Measurements from ENCODE around the gene SNTA1.
"Not testable (repeated sequence)": the region's sequence is repeated elsewhere in the genome, so short reads cannot be mapped to it uniquely, and the experiment has no call there.

The SNTA1 gene

DNA sequence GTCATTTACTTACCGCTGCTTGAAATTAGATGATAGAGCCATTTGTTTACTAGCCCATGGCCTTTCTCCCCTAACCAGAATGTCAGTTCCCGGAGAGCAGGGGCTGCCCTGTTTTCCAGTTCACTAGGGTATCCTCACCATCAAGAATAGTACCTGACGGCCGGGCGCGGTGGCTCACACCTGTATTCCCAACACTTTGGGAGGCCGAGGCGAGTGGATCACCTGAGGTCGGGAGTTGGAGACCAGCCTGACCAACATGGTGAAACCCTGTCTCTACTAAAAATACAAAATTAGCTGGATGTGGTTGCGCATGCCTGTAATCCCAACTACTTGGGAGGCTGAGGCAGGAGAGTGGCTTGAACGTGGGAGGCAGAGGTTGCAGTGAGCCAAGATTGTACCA, 19.7 kb downstream of the SNTA1 start:
- not testable (repeated sequence) for DNase-seq

DNA sequence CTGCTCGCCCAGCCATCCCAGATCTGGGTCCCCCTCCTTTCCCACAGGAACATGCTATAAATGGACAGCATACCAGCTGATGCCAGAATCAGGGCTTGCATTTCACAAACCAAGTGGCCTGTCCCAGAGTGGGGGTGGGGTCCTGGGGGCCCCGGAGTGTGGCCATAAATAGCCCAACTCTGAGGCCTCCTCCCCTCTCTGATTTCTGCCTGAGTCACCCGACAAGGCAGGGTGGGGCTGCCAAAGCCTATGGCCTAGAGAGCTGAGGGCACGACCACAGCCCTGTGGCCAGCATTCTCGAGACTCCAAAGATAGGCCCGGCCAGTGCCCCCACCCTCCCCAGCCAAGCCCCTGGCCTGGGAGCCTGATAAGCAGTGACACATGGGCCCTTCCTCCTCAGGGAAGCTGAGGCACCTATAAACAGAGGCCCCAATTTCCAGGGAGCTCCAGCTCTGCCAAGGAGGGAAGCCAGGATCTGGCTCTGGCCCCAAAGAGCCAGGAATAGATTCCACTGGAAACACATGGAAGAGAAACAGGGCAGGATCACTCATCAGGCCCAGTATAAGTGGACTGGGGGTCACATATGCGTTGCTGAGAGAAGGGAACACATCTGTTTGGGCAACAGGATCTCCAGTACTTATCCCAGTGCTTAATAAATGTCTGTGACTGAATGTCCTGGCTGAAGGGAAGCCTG, 20.3 kb downstream of the SNTA1 start:
- DNase-seq: peak; percentile 80

DNA sequence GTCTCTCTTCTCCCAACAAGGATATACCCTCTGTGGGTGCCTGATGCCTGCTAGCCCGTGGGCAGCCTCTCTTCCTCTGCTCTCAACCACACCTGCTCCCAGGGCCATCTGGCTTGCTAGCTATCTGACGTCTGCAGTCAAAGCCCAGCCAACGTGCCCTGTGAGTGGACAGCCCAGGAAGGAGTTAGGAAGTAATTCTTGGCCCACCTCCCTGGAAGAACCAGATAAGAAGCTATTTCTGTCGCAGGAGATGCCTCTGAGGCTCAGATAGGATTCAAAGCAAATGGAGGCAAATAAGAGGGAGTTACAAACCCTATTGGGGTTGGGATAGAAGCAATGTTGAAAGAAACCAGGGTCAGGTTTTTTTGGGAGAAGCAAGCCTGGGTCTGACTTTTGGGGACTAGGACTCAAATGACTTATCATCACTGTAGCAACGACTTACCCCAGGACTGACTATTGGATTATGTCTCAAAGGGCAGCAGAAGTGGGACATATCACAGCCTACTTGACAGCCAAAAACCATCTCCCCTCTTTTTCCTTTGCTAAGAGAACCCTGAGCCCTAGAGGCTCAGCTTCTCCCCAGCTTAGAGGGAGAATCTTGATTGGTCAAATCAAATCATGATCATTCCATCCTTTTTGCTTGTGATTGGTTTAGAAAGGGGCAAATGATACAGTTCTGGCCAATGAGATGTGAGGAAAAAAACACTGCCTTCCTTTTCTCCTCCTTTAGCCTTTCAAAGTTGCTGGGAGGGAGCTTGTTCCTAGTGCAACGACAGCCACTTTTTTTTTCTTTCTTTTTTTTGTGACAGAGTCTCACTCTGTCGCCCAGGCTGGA, 24.2 kb downstream of the SNTA1 start:
- no peak for DNase-seq

DNA sequence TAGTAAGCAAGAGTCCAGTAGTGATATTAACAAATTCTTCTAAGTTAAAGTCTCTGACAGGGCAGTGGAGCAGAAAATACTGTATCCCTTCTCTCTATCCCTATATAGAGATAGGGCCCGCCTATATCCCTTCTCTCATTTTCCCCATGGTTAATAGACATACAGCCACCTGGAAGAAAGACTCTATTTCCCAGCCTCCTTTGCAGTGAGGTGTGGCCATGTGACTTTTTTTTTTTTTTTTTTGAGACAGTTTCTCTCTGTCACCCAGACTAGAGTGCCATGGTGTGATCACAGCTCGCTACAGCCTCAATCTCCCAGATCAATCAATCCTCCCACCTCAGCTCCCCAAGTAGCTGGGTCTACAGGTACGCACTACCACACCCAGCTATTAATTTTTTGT, 25.5 kb downstream of the SNTA1 start:
- no peak for DNase-seq

DNA sequence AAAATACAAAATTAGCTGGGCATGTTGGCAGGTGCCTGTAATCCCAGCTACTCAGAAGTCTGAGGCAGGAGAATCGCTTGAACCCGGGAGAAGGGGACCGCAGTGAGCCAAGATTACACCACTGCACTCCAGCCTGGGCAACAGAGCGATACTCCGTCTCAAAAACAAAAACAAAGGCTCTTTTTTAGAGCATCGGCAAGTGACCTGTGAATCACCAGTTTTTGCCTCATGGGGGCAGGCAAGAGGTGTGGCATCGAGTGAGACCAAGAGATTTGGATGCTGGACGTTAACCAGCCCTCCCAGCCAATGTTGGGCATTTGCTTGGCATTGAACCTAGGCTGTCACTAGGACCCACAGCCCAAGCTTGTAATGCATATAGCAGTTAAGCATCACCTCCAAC, 27.6 kb downstream of the SNTA1 start:
- DNase-seq: no peak

DNA sequence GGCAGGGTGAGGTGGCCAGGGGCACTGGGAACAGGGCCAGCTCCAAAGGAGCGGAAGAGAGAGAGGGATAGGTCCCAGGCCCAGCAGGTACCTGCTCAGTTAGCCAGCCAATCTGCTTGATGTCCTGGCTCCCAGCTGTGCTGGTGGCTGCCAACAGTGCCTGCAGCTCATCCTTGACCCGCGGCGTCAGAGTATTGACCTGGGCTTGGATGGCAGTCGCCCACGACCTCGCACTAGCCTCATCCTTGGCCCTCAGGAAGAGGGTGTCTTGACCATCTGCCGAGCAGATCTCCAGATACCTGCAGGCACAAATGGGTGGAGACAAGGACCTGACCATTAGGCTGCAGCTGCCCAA, 31.1 kb downstream of the SNTA1 start:
- DNase-seq: no peak

DNA sequence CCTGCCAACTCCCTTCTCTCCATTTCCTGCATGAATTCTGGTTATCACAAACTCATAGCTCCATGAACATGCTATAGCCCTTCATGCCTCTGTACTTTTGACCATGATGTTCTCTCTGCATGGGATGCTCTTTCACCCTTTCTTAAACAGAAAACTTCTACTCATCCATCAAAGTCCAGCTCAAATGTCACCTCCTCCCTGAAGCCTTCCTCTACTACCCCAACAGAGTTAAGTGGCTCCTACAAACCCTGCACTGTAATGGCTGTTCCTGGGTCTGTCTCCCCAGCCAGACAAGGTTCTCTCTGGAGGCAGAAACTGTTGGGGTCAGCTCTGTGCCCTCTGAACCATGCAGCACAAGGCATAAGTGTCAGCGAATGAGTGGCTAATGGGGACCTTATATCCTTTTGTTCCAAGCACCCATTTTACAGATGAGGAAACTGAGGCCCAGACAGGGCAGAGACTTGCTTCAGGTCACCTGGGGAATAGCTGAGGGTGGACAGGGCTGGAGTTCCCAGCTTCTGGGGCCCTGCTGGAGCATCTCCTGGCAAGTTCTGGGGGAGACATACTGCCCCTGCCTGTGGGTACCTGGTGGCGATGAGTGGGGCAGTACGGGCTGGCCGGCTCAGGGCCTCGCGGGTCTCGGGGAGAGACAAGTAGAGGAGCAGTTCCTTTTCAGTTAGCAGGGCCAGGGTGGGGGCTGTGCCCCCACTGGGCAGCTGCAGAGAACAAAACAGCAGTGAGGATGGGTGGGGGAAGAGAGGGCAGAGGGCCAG, 31.7 kb downstream of the SNTA1 start:
- no peak for DNase-seq

DNA sequence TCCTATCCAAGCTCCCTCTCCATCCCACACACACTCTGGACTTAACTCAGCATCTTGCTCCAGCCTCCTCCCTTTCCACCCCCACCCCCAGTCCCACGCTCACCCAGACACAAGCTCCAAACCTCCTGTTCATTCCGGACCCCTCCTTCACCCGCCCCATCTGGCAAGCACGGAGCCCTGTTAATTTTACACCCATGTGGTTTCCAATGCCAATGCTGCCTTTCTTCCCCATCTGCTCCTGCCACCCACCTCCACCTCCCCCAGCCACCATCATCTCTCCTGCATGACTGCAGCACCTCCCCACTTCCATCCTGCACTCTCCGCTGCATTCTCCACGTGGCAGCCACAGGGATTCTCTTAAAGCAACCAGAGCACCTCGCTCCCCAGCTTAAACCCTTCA, 32.3 kb downstream of the SNTA1 start:
- no peak for DNase-seq

DNA sequence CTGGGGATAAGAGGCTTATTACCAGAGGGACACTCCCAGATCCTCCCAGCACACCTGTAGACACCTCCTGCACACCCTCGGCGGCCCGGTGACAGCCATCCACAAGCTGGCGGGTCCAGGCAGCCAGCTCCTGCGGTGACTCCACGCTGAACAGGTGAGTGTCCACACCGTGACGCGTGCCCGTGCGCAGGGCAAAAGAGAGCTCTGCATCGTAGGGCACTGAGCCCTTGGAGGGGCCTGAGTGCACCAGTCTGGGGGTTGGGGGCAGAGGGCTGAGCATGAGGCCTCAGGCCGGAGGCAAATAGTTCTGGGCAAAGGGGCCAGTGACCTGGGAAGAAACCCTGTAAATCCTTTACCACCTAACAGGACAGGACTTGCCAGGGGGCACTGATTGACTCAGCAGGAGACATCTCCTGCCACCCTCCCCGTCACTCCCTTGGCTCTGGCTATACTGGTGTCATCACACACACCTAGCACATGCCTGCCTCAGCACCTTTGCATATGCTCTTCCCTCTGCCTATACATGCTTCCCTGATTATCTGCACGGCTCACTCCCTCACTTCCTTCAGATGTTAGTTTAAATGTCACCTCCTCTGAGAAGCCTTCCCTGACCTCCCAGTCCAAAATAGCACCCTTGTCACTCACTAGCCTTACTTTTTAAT, 33.4 kb downstream of the SNTA1 start:
- no peak for DNase-seq

DNA sequence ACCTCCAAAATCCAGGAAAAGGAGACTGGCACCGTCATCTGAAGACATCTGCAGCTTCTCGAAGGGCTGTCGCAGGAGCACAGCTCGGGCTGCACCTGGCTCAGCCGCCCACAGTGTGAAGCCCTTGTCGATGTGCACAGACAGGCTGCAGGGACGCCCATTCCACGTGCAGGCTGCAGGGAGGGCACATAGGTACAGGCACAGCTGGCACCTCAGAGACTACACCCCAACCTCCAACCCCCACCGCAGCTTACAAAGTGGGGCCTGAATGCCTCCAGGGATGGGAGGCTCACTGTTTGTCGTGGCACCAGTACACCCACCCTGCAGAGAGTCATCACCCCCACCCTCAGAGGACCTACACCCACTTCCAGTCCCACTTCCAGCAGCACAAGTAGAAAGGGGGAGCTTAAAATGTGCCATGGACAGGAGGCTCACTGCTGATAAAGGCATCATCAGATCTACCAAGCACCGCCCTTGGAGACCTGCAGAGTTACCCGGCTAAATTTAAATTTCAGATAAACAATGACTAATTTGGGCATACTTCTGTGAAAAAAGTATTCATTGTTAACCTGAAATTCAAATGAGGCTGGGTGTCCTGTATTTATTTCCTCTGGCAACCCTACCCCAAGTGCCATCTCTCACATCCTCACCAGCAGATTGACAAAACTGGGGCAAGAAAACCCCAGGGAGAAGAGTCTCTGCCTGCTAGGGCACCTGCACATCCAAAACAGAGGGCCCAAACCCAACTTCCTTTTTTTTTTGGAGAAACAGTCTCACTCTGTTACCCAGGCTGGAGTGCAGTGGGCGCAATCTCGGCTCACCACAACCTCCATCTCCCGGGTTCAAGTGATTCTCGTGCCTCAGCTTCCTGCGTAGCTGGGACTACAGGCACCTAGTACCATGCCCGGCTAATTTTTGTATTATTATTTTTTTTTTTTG, 34.6 kb downstream of the SNTA1 start:
- no peak for DNase-seq

DNA sequence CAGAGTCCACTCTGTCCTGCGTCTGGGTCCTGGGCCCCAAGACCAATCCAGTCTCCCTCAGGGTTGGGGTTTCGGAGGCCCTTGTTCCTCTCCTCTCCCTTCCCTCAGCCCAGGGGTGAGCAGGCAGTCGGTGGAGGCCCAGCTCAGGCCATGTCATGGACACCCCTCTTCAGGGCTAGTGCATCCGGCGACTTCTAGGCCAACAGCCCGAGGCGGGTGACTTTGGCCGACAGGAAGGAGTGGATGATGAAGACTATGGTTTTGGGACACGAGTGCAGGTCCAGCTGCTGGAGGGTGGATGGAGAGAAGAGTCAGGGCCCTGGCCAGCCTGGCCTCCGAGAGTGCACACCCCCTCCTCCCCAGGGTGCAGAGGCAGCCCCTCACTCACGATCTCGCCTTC, 35.2 kb downstream of the SNTA1 start:
- DNase-seq: no peak

DNA sequence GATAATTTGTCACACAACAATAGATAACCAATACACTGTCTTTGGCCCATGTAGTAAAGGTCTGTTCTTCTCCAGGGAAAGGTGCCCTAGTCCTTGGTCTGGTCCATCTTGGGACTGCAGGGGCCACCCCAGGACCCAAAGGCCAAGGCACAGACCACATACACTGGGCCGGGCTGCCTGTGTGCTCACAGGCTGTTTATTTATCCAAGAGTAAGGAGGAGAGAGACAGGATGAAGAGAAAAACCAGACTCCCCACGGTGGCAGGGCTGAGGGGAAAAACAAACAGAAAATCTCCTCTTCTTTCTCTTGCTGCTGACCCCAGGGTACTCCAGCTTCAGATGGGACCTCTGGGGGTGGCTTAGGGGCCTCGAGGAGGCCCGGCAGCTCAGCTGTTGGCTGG, 35.8 kb downstream of the SNTA1 start:
- no peak for DNase-seq

DNA sequence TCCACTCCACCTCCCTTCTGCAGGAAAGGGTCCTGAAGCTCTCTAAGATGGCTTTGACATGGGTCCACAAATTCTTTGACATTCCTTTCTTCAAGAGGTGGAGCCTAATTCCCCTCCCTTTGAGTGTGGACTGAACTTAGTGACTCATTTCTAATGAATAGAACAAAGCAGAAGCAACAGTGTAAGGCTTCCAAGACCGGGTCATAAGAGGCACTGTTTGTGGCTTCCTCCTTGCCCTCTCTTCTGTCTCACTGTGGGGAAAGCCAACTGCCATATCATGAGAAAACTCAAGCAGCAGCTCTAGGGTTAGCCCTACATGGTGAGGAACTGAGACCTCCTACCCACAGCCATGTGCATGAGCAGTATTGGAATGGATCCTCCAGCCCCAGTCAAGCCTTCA, 36.3 kb downstream of the SNTA1 start:
- no peak for DNase-seq

DNA sequence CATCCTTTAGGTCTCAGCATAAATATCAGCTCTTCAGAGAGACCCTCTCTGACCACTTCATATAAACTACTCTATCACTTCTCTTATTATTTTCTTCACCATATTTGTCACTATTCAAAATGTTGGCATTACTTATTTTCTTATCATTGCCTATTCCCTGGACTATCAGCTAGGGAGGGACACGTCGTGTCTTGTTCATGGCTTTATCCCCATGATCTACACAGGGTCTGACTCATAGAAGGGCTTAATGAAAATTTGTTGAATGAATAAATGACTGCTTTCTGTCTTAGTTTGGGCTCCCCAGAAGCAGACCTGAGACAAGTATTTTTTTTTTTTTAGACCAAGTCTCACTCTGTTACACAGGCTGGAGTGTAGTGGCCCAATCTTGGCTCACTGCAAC, 39.3 kb downstream of the SNTA1 start:
- DNase-seq: no peak

DNA sequence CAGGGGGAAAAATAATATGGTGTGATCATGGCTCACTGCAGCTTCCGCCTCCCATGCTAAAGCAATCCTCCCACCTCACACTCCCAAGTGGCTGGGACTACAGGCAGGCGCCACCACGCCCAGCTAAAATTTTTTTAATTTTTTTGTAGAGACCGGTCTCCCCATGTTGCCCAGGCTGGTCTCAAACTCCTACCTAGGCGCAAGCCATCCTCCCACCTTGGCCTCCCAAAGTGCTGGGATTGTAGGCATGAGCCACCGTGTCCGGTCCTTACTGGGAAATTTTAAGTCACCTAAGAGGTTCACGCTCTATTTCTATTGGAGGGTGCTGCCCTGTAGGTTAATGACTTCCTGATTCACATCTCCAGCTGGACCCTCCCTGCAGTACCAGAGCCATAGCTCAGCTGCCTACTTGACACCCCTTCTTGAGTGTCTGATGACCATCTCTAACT, 41.6 kb downstream of the SNTA1 start:
- DNase-seq: no peak

DNA sequence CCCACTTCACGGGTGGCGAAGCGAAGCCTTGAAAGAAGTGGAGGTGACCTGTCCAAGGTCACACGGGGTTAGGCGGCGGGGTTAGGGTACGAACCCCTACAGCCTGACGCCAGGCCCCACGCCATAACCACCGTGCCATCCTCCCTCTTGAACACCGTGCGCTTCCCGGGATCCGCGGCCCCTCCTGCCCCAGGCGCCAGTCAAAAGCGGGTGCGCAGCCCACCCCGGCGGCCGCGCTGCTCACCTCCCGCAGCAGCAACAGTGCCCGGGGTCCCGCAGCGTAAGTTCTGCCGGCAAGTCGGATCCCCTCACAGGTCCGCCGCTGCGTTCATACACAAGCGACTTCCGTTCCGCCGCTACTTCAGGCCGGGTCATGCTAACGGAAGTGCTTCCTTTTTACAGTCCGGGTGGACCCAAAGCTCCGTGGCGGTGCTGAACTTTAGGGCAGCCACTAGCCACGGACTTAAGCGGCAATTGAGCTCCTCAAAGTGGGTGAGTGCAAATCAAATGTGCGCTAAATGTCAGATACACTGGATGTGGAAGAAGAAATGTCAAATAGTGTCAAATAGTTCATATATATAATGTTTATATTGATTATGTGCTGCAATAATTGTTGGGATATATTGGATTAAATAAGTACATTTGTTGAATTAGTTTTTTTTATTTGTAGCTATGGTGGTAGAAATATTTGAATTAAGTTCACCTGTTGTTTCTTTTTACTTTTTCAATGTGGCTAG, 42.2 kb downstream of the SNTA1 start, which contains the start of gene CDK5RAP1:
CDK5RAP1 (minus strand) TSS at position 336 of the 737 bp plus-strand sequence. CDS start 4,455 bp downstream, outside the sequence.
- DNase-seq: peak; percentile 91

DNA sequence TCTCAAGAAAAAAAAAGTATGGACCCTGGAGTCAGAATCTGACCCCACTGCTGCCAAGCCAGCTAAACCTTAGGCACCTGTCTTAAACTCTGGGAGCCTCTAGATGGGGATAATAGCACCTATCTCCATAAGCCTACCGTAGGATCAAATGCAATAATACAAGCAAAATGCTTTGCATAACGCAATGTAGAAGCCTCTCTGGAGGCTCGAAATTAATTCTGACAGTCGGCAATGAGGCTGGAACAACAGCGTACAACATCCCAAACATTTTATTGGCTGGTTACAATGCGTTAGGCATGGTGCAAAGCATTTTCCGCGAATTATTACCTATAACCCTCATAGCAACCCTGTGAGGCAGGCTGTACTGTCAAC, 42.8 kb downstream of the SNTA1 start:
- DNase-seq: no peak

DNA sequence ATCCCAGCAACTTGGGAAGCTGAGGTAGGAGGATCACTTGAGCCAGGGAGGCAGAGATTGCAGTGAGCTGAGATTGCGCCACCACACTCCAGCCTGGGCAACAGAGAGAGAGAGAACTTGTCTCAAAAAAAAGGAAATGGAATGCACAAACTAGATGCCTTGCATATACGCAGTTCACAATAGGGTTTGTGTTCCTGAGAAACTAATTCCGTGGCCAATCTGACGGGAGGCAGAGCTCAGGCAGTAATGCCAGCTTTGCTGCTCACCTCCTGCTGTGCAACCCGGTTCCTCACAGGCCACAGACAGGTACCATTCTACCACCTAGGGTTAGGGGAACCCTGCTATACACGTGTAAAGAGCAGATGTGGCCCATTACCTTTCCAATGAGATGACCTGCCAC, 43.6 kb downstream of the SNTA1 start:
- DNase-seq: no peak

DNA sequence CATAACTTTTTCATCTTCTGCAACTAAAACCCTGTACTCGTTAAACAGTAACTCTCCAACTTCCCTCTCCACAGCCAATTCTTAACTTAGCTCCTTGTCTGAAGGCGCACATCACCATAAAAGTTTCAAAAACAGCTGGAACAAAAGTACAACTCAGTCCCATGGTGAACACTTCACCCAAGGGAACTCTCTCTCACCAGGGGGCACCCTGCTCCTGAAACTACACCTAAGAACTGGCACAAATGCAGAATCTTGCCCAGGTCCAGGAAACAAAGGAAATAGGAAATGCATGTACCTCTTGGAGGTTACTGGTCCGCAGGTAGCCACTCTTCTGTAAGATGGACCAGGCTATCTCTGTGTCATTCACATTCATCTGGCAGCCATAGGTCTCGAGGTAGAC, 48.8 kb downstream of the SNTA1 start:
- DNase-seq: no peak

DNA sequence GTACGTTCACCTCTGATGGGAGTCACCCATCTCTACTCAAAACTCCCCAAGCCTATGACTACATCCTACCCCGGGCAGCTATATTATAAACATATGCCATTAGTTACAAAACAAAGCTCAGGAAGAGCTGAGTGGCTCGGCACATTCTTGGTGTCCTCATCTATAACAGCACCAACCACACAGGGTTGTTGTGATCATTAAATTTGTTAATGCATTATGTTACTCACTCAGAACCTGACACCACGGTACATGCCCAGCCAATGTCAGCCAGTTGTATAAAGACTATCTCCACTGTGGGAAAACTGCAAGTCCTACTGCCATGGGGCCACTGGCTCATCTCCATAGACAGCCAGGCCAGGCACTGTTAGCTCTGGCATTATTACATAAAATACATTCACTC, 50.0 kb downstream of the SNTA1 start:
- DNase-seq: peak; percentile 45

DNA sequence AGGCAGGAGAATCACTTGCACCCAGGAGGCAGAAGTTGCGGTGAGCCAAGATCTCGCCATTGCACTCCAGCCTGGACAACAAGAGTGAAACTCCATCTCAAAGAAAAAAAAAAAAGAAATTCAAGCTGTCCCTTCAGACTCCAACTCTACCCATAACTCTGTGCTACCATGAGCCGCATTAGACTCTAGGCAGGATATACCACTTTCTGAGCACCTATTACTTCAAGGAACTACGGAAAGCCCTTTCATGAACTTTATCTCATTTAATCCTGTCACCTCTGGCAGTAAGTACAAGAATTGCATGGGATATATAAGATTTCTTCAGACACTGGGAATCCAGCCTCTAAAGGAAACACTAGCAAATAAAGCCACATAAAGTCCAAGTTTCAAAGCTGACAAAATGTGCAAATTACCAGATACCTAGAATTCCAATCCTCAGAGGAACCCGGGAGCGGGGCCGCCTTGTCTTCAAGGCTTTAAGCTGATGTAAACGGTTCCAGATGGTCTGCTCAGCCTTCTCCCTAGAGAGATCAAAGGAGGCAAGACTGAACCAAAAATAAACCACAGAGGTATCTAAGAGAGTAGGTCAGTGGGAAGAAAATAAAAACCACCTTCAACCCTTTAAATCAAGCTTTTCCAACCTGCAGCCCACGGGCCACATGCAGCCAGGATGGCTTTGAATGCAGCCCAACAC, 51.7 kb downstream of the SNTA1 start:
- DNase-seq: peak; percentile 95

All from fibroblast of skin of right biceps (primary cell).